Esophagus squamous epithelium (tissue), 5 donors: Measurements from ENCODE around the gene RASGRF2. TPM values are rescaled to one million over a fixed set of nuclear protein-coding genes. Genes with fewer than 3 reads are reported as not detected.

ENCODE experiments used
- DNase-seq: peaks from one replicate; lab custom pipeline; 2025; lab: John Stamatoyannopoulos, UW
- H3K27ac ChIP-seq, 4 donors: fragments of 200-600 bp; sonication (generic); one replicate each; pipeline ENCODE4 v1.5.1; 2016 to 2019; ENCODE audit warnings: mild to moderate bottlenecking in 1 of 4
- H3K27me3 ChIP-seq, 4 donors: fragments of 200-600 bp; sonication (generic); 1 replicate in 3 of 4; 2 replicates in 1 of 4; pipeline versions ENCODE4 v1.5.1 to v1.6.0; 2017 to 2021; ENCODE audit warnings: antibody characterized with exemption in 1 of 4
- H3K36me3 ChIP-seq, 3 donors: fragments of 200-600 bp; sonication (generic); one replicate each; pipeline ENCODE4 v1.5.1; 2016 to 2019
- H3K4me1 ChIP-seq, 3 donors: fragments of 200-600 bp; sonication (generic); one replicate each; pipeline ENCODE4 v1.5.1; 2017 to 2019
- H3K4me3 ChIP-seq, 4 donors: fragments of 200-600 bp; sonication (generic); 1 replicate in 3 of 4; 2 replicates in 1 of 4; pipeline ENCODE4 v1.5.1; 2016 to 2019; ENCODE audit warnings: mild to moderate bottlenecking in 2 of 4, moderate library complexity in 1 of 4
- H3K9me3 ChIP-seq, 3 donors: fragments of 200-600 bp; sonication (generic); one replicate each; pipeline ENCODE4 v1.5.1; 2016 to 2019
- CTCF ChIP-seq, 6 experiments: fragments of 450-650 bp in 4 of 6; fragments of 200-600 bp in 2 of 6; sonication (generic) in 2 of 6; IDR thresholded peaks; one replicate each; pipeline ENCODE4 v1.5.1; 2016 to 2019; ENCODE audit warnings: antibody characterized with exemption in 6 of 6, mild to moderate bottlenecking in 4 of 6, moderate library complexity in 4 of 6
- POLR2A ChIP-seq, 4 donors: fragments of 450-650 bp; IDR thresholded peaks; one replicate each; pipeline ENCODE4 v1.6.1; 2017; ENCODE audit warnings: antibody characterized with exemption in 4 of 4, mild to moderate bottlenecking in 4 of 4, moderate library complexity in 3 of 4
- WGBS, 2 donors: methylation state at CpG; one replicate each; pipeline ENCODE4 v1.1.5; 2018; 5-methylcytosine and 5-hydroxymethylcytosine counted together
- intact Hi-C: fragments of 100-400 bp; cut with DNase I; formaldehyde crosslinking; loops from one replicate; pipeline ENCODE4 v1.15.0; 2022
- total RNA-seq, 4 donors: library from RNA; depleted of rRNA; stranded (reverse); fragments of >200 nt; gene quantifications; one replicate each; pipeline ENCODE4 v1.1.0, GENCODE V29; 2016
- donor health status: DM: yes; HTN: yes; CAD: no.

Gene RASGRF2
- total RNA-seq, 4 donors from 2014 or later = 0.49 to 3.2 (median 0.62) TPM

- Histone ChIP-seq H3K27ac (no peak overlapping the region), H3K4me1 (no peaks in the 10 kb centered on the region), H3K4me3 (no peak overlapping the region), H3K36me3 (no peaks in the 10 kb centered on the region), H3K9me3 (no peaks in the 10 kb centered on the region), H3K27me3 (no peaks in the 10 kb centered on the region)
- intact Hi-C loops = no loop called here
- TF ChIP-seq POLR2A (IDR thresholded peaks at IDR 0.05) (no peak), CTCF (IDR thresholded peaks at IDR 0.05) (no peak)
- WGBS, 2 donors = 77 to 85% methylated on average over 1 of the region's 1 CpG
- no peak for DNase-seq
Observed at GRCh38 chr5:81204205-81204604, 244.0 kb downstream of the RASGRF2 start.

- Histone ChIP-seq H3K4me1 (no peaks in the 10 kb centered on the region), H3K36me3 (no peaks in the 10 kb centered on the region), H3K27me3 (no peaks in the 10 kb centered on the region), H3K27ac (no peak overlapping the region), H3K9me3 (no peaks in the 10 kb centered on the region), H3K4me3 (no peak overlapping the region)
- intact Hi-C loops = no loop called here
- TF ChIP-seq POLR2A (IDR thresholded peaks at IDR 0.05) (no peak), CTCF (IDR thresholded peaks at IDR 0.05) (no peak)
- WGBS, 2 donors = 67 to 84% methylated on average over 4 of the region's 4 CpGs
- DNase-seq = no peak
Observed at GRCh38 chr5:81205058-81205457, 244.9 kb downstream of the RASGRF2 start.

- TF ChIP-seq POLR2A (IDR thresholded peaks at IDR 0.05) = no peak
- no peak for TF ChIP-seq CTCF (IDR thresholded peaks at IDR 0.05)
- 69 to 79% methylated on average over 2 to 4 of the region's 5 CpGs for WGBS, 2 donors
- intact Hi-C loops = no loop called here
- no peak for DNase-seq
- Histone ChIP-seq H3K27me3 (no peaks in the 10 kb centered on the region), H3K27ac (no peak overlapping the region), H3K9me3 (no peaks in the 10 kb centered on the region), H3K36me3 (no peaks in the 10 kb centered on the region), H3K4me3 (no peak overlapping the region), H3K4me1 (no peaks in the 10 kb centered on the region)
Observed at GRCh38 chr5:81207009-81207408, 246.8 kb downstream of the RASGRF2 start.

GRCh38 chr5:81208904-81209303 lies 248.7 kb downstream of the RASGRF2 start:
- Histone ChIP-seq H3K4me3 (no peak overlapping the region), H3K9me3 (no peaks in the 10 kb centered on the region), H3K27ac (no peak overlapping the region), H3K36me3 (peaks cover 0 to 4% (median 0%) of the 10 kb centered on the region in 3 donors), H3K4me1 (no peaks in the 10 kb centered on the region), H3K27me3 (no peaks in the 10 kb centered on the region)
- 54 to 64% methylated on average over 4 of the region's 4 CpGs for WGBS, 2 donors
- no peak for TF ChIP-seq CTCF (IDR thresholded peaks at IDR 0.05)
- no peak for TF ChIP-seq POLR2A (IDR thresholded peaks at IDR 0.05)
- no peak for DNase-seq
- intact Hi-C loops = no loop called here

- no peak for DNase-seq
- WGBS, 2 donors = 73 to 78% methylated on average over 4 to 5 of the region's 5 CpGs
Observed at GRCh38 chr5:81209386-81209785, 249.2 kb downstream of the RASGRF2 start.

More at GRCh38 chr5:81209386-81209785, 249.2 kb downstream of the RASGRF2 start:
- Histone ChIP-seq H3K27me3 (no peaks in the 10 kb centered on the region), H3K36me3 (peaks cover 0 to 4% (median 0%) of the 10 kb centered on the region in 3 donors), H3K27ac (no peak overlapping the region), H3K9me3 (no peaks in the 10 kb centered on the region), H3K4me1 (no peaks in the 10 kb centered on the region), H3K4me3 (no peak overlapping the region)
- intact Hi-C loops = no loop called here
- no peak for TF ChIP-seq POLR2A (IDR thresholded peaks at IDR 0.05)
- no peak for TF ChIP-seq CTCF (IDR thresholded peaks at IDR 0.05)
